GM21619 (cell line): Measurements from ENCODE around the gene ABLIM1.

Experiments used
- ATAC-seq: cut with Tn5 transposase; IDR thresholded peaks from one replicate; pipeline ENCODE4 v1.9.1; 2021; ENCODE audit not compliant: unreplicated experiment

ABLIM1 gene

GRCh38 chr10:114471906-114472876 lies 185.9 kb downstream of the ABLIM1 start:
- no peak for ATAC-seq

- peak; percentile 95 for ATAC-seq
Observed at GRCh38 chr10:114470956-114471905, 186.8 kb downstream of the ABLIM1 start.

GRCh38 chr10:114470361-114470760 lies 187.7 kb downstream of the ABLIM1 start:
- ATAC-seq: no peak

- ATAC-seq: peak; percentile 54
Observed at GRCh38 chr10:114458955-114459354, 199.1 kb downstream of the ABLIM1 start.

- no peak for ATAC-seq
Observed at GRCh38 chr10:114458216-114458920, 199.7 kb downstream of the ABLIM1 start.

GRCh38 chr10:114453576-114453975 lies 204.5 kb downstream of the ABLIM1 start:
- ATAC-seq: no peak

- no peak for ATAC-seq
Observed at GRCh38 chr10:114448897-114449296, 209.2 kb downstream of the ABLIM1 start.

GRCh38 chr10:114445332-114445731 lies 212.7 kb downstream of the ABLIM1 start:
- ATAC-seq: no peak

GRCh38 chr10:114444819-114445218 lies 213.3 kb downstream of the ABLIM1 start:
- no peak for ATAC-seq

- ATAC-seq: no peak
Observed at GRCh38 chr10:114442091-114442630, 215.9 kb downstream of the ABLIM1 start.

- ATAC-seq: no peak
Observed at GRCh38 chr10:114441107-114441506, 217.0 kb downstream of the ABLIM1 start.

- no peak for ATAC-seq
Observed at GRCh38 chr10:114437473-114438292, 220.4 kb downstream of the ABLIM1 start.

- ATAC-seq: no peak
Observed at GRCh38 chr10:114436941-114437340, 221.1 kb downstream of the ABLIM1 start.

- ATAC-seq: no peak
Observed at GRCh38 chr10:114432566-114433093, 225.4 kb downstream of the ABLIM1 start.

GRCh38 chr10:114431414-114432135 lies 226.5 kb downstream of the ABLIM1 start:
- no peak for ATAC-seq

GRCh38 chr10:114430688-114431413 lies 227.2 kb downstream of the ABLIM1 start:
- ATAC-seq: no peak

GRCh38 chr10:114429581-114430335 lies 228.3 kb downstream of the ABLIM1 start:
- ATAC-seq: no peak
